ENCODE data around the gene TLK2.

The TLK2 gene

DNA sequence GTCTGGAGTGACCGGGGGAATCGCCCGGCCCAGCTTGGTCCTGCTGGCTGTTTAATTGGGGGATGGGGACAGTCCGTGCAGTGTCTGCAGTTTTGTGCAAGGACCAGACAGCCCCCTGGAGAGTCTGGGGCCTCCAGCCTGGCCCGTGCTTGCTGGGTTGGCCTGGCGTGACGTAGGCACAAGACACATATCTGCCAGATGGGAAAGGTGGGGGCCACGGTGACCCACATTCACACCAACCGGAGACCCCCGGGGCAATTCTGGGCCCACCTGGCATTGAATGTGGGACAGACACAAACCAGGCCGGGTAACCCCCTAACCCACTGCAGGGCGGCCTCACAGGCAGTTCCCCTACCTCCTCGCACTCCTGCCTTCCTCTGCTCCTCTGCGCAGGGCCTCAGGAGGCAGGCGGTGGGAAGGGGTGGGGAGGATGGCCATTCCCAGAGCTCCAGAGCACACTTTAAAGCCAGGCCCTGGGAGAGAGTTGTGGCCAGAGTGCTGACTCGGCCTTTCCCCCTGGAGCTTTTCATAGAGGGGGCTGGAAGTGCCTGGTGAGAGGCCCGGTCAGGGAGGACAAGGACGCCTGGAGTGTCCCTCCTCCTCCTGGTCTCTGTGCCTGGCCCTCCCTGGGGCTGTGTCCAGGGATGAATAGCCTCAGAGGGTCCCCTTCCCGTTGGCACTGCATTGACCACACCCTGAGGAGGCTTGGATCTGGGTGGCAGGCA, 150.4 kb downstream of the TLK2 start:
- DNase-seq (ENCODE audit: low spot score): no peak

DNA sequence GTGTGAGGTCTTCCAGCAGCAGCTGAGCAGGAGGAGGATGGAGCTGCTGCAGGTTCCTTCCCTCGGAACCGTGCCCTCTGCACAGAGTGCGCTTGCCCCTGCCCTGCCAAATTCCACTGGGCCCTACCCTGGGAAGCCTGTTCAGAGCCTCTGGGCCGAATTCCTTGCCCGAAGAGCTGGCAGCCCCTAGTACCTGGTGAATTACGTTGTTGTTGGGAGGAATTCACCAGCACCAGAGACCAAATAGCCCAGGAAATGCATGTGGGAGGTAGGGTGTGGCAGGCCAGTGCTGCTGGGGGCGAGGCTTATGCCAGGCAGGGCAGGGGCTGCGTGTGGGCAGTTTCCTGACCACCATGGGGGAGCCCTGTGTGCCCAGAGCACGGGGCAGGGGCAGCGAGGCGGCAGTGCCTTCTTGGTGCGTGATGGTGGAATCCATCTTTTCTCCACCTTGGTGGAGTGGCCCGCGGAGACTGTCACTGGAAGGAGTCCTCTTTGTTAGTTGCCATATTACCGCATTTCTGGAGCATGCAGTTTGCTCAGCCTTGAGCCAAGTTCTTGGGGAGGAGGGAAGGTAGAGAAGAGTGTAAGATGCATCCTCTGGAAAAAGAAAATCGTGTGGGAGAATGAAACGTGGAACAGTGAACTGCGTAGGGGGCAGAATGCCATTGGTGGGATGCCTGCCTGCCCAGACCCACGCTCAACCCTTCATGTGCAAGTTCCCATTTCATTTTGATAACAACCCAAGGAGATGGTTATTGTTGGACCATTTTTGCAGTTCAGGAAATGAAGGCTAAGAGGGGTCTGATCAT, 151.1 kb downstream of the TLK2 start:
- DNase-seq (ENCODE audit: low spot score): no peak

DNA sequence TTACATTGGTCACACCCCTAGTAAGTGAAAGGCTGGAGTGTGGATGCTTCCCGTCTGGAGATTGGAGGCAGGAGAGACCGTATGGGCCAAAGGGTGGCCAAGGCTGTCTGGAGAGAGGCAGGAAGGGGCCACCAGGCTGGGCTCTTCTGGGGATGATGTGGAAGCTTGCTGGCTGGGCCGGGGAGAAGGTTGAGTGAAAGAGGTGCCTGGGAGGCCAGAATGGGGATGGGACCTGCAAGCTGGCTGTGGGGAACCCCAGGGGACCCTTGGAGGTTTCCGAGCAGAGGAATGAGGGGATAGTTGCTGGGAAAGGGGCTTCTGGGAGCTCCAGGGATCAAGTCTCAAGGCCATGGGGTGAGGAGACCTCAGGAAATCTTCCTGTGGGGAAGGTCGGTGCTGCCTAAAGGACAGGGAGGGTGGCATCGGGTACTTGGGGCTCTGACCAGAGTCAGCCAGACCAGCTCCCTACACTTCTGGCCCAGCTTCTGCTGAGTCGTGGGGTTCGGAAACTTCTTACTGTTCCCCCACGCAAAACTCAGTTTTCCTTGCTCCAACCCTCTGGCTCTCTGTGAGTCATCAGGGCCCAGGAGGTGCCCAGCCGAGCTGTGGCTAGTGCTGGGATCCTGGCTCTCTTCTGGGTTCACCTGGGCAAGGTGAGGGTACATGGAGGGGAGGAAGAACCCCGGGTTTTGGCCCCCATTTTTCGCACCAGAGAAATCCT, 151.9 kb downstream of the TLK2 start:
- DNase-seq (ENCODE audit: low spot score): no peak

DNA sequence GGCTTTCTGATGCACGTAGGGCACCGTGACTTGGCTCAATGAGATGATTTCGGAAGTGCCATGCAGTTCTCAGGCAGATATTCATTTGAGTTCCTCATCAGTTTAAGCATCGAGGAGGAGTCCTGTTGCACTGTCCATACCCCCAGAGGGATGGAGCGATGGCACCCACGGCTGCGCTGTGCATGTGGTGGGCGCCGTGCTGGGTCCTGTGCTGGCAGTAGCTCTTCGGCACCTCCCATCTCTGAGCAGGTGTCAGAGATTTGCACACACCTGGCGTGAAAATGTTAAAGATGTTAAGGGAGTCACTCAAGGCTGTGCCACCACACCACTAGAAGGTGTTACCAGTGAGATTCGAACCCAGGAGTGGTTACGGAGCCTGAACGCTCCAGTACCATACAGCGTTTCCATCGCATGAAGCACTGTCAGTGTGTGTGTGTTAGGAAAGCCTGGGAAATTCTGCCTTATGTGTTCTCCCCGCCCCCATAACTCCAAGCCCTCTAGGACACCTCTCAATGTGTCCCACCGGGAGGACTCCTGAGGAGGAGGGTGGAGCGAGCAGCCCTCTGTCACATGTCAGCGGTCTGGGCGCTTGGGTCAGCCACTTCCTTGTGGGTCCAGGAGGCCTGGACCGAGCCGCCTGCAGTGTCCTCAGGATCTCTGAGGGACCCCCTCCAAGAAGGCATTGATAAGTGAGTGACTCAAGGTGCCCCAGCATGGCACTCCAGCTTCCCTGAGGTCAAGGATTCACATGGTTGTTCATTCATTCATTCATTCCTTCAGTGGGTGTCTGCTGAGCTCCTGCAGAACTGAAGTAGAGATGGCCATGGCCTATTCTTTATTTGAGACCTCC, 152.7 kb downstream of the TLK2 start:
- DNase-seq (ENCODE audit: low spot score): no peak

DNA sequence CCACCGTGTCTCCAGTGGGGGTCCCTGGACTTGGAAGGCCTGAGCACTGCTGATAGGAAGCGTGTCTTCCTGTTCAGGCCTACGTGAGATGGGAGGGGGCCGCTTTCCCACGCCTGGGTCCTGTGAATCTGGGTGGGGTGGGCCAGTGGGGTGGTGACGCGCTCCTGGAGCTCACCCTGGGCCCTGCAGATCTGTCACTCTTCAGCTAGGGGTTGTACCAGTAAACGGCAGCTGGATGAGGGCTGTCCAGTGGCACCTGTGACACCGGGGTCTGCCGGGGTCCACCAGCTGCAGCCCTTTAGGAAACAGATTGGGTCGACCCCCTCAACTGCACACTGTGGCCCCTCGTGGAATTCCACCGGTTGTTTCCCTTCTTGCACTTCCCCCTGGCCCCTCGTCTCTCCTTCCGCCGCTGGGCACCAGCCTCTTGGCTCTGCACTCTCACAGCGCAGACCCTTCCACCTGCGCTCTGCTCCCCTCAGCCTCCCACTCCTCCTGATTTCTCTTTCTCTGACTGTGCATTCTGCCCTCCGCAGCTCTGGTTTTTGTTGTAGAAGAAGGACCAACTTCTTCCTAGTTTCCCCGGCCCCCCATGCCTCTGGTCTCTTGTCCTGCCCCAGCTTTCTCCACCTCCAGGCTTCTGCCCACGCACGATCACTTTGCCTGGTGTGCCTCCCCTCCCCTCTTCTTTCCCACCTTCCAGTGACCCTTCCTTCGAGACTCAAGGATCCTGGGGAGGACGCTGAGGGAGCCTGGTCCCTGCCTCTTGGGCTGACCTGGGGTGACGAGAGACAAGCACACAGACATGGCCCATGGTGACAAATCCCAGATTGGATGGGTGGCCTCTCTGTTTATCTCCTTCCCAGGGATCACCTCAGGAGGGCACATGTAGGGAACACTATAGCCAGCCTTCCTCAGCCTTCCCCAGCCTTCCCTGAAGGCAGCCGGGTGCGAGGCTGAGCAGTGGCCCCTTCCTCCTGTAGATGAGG, 153.6 kb downstream of the TLK2 start:
- no peak for DNase-seq (ENCODE audit: low spot score)

DNA sequence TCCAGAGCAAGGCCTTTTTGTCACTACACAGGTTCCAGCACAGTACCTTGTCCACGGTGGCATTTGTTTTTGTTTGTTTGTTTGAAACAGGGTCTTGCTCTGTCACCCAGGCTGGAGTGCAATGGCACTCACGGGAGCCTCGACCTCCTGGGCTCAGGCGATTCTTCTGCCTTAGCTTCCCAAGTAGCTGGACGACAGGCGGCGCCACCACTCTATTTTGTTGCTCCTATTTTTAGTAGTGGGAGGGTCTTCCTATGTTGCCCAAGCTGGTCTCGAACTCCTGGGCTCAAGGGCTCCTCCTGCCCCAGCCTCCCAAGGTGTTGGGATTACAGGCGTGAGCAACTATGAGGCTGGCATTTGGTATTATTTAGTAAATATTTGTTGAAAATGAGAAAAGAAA, 159.2 kb downstream of the TLK2 start:
- DNase-seq (ENCODE audit: low spot score): no peak

DNA sequence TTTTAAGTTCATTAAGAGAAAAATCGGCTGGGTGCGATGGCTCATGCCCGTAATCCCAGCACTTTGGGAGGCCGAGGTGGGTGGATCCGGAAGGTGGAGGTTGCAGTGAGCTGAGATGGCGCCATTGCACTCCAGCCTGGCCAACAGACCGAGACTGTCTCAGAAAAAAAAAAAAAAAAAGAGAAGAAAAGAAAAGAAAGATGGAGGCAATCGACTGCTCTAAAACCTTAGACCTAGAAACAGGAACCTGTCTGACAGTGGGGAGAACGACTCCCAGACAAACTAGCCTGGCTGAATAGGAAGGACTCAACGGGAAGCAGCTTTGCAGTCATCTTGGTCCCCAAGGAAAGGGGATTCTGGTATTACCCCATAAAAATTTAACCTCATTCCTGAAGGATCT, 162.5 kb downstream of the TLK2 start:
- no peak for DNase-seq (ENCODE audit: low spot score)

DNA sequence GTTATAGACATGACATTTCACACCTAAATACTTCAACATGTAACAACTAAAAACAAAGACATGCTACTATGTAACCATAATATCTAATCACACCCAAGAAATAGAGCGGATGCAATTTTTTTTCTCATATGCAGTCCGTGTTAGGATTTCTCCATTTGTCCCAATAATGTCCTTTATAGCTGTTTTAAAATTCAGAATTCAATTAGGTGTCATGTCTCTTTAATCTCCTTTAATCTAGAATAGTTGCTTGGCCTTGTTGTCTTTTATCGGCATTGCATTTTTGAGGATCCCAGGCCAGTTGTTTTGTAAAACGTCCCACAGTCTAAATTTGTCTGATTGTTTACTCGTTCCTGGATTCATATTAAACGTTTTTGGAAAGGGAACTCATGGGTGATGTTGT, 163.3 kb downstream of the TLK2 start:
- DNase-seq (ENCODE audit: low spot score): no peak

DNA sequence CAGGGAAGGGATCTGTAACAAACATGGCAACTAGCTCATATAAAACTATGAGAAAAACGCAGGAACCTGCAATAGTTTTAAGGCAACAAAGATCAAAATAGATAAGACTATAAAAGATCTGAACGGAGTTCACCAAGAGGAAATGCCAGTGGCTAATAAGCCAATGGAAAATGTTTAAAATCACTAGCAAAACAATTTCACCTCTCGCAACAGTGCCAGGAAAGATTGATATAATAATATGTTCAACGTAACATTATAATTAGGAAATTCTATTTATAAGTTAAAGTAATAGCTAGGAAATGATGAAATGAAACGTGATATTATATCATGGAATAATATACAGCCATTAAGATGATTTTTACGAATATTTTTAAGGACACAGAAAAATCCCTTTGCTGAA, 164.9 kb downstream of the TLK2 start:
- DNase-seq (ENCODE audit: low spot score): no peak

DNA sequence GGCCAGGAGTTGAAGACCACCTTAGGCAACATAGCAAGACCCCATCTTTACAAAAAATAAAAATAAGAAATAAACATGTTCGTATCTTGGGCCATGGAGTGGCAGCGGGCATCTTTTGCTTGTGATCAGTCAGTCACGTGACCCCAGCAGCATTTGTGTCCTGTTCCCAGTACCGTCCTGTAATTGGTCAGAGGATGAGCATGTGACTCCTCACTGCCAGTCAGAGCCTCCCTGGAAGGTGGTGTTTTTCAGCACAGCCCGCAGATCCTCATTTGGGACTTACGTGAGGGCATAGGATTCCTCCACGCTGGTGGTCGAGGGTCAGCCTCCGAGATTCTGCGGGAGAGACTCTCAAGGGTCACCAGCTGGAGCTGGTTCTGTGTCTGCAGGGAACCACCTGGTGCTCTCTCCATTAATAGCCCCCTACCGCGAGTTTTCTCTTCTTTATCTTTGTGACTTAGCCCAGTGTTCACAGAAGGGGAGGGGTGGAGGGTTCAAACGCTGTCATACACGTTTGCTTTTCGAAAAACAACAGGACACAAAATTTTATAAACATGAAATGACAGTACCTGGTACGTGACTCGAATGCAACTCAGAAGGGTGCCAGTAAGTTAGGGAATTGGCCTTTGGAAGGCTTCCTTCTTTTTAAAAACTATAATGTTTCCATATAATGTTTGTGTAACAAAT, 166.0 kb downstream of the TLK2 start:
- no peak for DNase-seq (ENCODE audit: low spot score)

DNA sequence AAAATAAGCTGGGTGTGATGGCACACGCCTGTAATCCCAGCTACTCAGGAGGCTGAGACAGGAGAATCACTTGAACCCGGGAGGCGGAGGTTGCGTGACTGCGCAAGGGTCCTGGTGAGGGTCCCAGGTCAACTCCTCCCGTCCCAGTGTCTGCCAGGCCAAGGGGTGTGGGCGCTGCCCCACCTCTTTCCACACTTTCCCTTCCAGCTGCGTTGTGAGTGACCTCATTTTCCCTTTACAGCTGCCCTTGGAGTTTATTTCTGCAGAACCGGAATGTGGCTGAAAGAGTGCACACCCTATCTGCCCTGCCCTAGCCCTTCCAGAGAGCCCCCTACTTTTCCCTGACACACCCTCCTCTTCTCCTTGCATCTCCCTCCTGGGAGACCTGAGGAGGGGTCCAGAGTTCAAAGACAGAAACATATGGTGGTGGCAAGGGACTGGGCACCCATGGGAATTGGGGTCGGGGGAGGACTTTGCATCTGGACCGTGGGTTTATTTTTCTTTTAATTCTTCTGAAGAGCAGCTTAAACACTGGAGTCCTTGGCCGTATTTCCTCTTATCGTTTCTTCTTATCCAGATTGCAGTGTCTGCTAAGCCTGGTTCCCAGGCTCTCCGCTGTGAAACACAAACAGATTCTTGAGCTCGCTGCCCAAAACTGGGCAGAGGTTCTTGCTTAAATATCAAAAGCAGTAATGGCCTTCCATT, 169.8 kb downstream of the TLK2 start:
- DNase-seq (ENCODE audit: low spot score): no peak

DNA sequence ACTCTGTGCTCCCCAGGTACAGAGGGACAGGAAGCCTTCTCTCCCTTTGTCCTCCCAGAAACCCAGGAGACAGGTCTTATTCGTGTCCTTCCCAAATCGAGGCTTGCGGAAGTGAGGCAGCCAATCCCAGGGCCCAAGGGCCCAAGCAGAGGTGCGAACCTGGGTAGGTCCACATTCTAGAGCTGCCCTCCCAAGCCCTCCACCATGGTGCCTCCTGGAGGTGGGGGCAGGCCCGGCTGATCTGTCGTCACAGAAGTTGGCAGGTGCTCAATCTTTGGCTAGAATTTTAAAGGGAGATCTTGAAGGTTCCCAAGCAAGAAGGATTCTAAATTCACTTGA, 170.3 kb downstream of the TLK2 start:
- no peak for DNase-seq (ENCODE audit: low spot score)

DNA sequence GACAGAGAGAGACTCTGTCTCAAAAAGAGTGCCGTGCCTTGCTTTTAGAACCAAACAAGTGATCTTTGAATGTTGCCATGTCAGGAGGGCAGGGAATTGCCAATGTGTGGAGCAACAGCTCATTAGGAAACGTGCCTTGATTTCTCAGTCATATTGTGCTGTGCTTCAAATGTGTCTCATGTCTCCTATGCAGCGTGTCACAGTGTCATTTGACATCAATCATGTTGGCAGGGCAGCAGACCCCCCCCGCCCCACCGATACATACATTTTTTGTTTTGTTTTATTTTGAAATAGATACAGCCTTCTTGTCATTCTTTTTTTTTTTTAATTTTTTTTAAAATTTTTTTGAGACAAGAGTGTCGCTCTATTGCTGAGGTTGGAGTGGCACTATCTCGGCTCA, 170.9 kb downstream of the TLK2 start:
- no peak for DNase-seq (ENCODE audit: low spot score)

DNA sequence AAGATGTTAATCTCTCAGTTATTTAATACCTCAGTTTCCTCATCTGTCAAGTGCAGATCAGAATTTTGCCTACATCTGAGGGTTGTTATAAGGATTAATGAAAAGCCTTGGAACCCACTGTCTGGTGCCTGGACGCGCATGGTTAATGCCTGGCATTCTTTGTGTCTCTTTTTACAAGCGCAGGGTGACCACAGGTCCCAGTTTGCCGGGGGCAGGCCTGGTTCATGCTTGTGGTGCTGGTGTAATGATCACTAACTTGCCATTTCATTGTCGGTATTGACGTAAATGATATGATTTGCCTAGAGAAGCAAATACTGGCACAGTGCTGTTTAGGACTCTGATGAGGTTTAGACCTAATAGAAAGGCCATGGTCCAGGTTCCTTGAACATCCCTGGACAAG, 172.0 kb downstream of the TLK2 start:
- no peak for DNase-seq (ENCODE audit: low spot score)

DNA sequence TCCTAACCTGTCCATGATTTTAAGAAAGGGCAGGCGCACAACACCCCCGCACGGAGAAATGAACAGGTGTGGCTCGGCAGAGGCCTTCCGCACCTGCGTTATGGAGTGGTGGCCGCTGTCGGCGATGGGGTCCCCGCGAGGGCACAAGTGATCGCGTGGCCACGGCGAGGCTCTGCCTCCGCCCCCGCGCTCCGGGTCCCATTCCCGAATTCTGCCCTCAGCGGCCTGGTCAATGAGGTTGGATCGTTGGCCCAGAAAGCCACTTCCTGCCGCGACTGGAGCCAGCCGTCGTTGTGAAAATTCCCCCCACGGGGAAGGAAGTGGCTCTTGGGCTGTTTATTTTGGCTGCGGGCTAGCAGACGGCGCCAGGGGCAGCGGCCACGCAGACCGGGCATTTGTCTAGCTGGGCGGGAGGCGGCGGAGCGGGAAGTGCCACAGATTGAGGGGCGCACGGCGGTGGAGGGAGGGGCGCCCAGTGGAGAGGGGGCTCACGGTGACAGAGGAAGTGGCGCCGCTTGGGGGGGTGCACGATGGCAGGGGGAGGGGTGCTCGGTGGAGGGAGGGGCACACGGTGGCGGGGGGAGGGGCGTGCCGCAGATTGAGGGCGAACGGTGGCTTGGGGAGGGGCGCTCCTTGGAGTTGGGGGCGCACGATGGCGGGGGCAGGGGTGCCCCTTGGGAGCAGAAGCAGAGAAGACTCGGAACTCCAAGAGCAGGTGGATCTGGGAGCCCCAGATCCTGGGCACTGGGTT, 173.8 kb downstream of the TLK2 start:
- DNase-seq (ENCODE audit: low spot score): peak; percentile 40

DNA sequence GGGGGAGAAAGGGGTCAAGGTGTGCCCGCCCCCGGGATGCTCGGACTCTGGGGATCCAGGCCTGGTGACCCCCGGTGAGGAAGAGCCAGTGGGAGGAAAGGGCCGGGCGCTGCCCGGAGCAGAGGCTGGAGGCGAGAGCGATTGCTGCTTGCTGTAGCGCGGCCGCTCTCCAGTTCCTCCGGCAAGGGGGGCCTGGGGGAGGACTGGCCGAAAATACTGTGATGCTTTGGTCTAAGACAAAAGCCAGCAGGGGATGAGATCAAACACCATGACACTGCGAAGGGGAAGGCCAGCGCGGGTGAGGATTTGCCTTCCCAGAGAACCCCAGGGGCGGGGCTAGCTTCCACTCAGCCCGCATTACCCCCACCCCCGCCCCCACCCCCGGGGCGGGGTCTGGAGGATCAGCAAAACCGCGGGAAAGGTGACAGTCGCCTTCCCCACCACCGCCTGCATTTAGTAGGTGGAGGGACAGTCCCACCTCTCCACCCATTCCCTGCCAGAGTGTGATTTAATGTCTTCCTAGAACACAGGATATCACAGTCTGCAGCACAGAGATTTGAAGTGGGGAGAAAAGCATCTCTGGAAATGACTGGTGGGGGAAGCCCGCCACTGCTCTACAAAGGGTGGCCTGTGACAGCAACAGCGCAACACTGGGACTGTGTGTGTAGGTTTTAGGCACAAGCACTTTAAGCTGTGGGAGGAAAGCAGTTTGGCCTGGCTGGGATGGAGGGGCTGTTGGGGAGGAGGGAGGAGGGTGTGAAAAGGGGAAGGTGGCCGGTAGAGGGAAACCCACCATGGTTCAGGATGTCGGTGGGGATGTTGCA, 174.6 kb downstream of the TLK2 start:
- DNase-seq (ENCODE audit: low spot score): peak; percentile 43

DNA sequence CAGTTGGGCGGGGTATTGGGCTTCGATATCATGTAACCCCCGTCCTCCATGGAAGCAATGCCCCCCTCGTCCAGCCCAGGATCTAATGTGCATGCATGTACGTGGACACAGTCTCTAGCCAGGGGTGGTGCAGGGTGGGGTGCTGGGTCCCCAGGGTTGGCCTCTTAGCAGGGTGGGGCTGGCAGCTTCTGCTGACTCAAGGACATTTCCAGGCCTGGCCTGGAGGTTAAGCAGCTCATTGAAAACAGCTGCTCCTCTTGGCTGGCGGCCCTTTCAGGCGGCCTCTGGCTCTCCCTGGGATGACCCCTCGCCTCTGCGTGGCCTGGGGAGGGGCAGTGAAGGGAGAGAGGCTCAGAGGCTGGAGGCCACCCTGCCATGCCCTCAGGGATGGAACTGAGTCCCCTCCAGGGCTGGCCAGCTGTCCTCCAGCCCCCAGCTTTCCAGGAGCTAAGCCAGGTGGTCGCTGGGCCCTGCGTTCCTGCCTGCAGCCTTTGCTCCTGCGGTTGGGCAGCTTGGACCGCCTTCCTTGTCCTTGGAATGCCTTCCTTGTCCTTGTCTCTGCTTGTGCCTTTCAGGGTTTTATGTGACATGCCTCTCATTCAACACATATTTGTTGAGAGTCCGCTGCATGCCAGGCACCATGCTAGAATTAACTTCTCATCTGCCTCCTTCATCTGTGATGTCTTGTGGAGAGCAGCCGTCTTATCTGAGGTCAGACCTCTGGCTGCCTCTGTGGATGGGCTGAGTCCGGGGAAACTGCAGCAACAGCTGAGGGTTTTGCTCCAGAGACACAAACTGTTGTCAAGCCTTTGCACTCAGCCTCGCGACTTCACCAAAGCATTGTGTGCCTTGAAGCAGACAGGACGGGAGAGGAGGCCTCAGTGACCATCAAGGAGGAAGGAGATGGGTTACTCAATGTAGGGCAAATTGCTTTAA, 175.5 kb downstream of the TLK2 start:
- DNase-seq (ENCODE audit: low spot score): no peak
